Naive thymus-derived CD4-positive, alpha-beta T cell (primary cell): ENCODE measurements around the gene SBK1. TPM values are rescaled to one million over a fixed set of nuclear protein-coding genes. Genes with fewer than 3 reads are reported as not detected.

Experiments used
- ATAC-seq: fragments of 150-1000 bp; cut with Tn5 transposase; 2 replicates; pipeline ENCODE4 v1.10.0; 2021; ENCODE audit warnings: mild to moderate bottlenecking, moderate library complexity
- CTCF ChIA-PET: fragments of 350-600 bp; sonication (Branson Sonifier 250); formaldehyde crosslinking; loops from one replicate; lab custom pipeline; 2021; ENCODE audit warnings: antibody characterized with exemption; lab: Charles Lee
- POLR2A ChIA-PET: fragments of 350-600 bp; sonication (Branson Sonifier 250); formaldehyde crosslinking; loops from one replicate; lab custom pipeline; 2021; ENCODE audit warnings: antibody characterized with exemption, inconsistent platforms; lab: Charles Lee
- DNase-seq, 9 donors: peaks; one replicate each; pipeline versions ENCODE4 v3.0.0 to v3.0.0-alpha.2; 2020 to 2022; ENCODE audit warnings: mixed read lengths in 1 of 9
- H3K27ac ChIP-seq: one replicate; pipeline ENCODE4 v1.7.0; 2013; ENCODE audit warnings: mild to moderate bottlenecking, low read depth, low read length, moderate library complexity
- H3K27me3 ChIP-seq, 2 donors: one replicate each; pipeline ENCODE4 v1.7.0; 2013; ENCODE audit warnings: low read length in 2 of 2, mild to moderate bottlenecking in 2 of 2, moderate library complexity in 2 of 2; ENCODE audit not compliant: control insufficient read depth in 2 of 2, insufficient read depth in 2 of 2
- H3K36me3 ChIP-seq, 3 experiments: 1 replicate in 2 of 3; 2 replicates in 1 of 3; pipeline ENCODE4 v1.7.0; 2013; ENCODE audit warnings: low read length in 3 of 3, mild to moderate bottlenecking in 3 of 3, moderate library complexity in 1 of 3; ENCODE audit not compliant: insufficient read depth in 3 of 3, control insufficient read depth in 2 of 3
- H3K4me1 ChIP-seq, 2 donors: one replicate each; pipeline ENCODE4 v1.7.0; 2013; ENCODE audit warnings: low read length in 2 of 2, mild to moderate bottlenecking in 2 of 2, moderate library complexity in 1 of 2; ENCODE audit not compliant: control insufficient read depth in 2 of 2, insufficient read depth in 2 of 2
- H3K4me3 ChIP-seq: 2 replicates; pipeline ENCODE4 v1.7.0; 2013; ENCODE audit warnings: mild to moderate bottlenecking, low read length
- H3K9me3 ChIP-seq, 3 experiments: 1 replicate in 2 of 3; 2 replicates in 1 of 3; pipeline ENCODE4 v1.7.0; 2013; ENCODE audit warnings: low read length in 3 of 3; ENCODE audit not compliant: control insufficient read depth in 2 of 3
- H3K27ac Mint-ChIP-seq, 9 donors: one replicate each; pipeline ENCODE4 v1.8.0; 2020 to 2022; ENCODE audit warnings: mixed read lengths in 9 of 9, mild to moderate bottlenecking in 8 of 9, moderate library complexity in 5 of 9, inconsistent platforms in 2 of 9
- H3K27me3 Mint-ChIP-seq, 5 donors: one replicate each; pipeline ENCODE4 v1.8.0; 2021 to 2022; ENCODE audit warnings: mixed read lengths in 5 of 5, mild to moderate bottlenecking in 1 of 5
- H3K36me3 Mint-ChIP-seq, 5 donors: one replicate each; pipeline ENCODE4 v1.8.0; 2020 to 2022; ENCODE audit warnings: mixed read lengths in 5 of 5, mild to moderate bottlenecking in 3 of 5, inconsistent platforms in 1 of 5
- H3K4me1 Mint-ChIP-seq, 7 donors: one replicate each; pipeline ENCODE4 v1.8.0; 2020 to 2022; ENCODE audit warnings: mixed read lengths in 7 of 7, mild to moderate bottlenecking in 3 of 7, inconsistent platforms in 1 of 7
- H3K4me3 Mint-ChIP-seq, 10 donors: one replicate each; pipeline ENCODE4 v1.8.0; 2020 to 2022; ENCODE audit warnings: mild to moderate bottlenecking in 10 of 10, mixed read lengths in 10 of 10, moderate library complexity in 6 of 10, inconsistent platforms in 2 of 10
- H3K9me3 Mint-ChIP-seq, 11 donors: one replicate each; pipeline ENCODE4 v1.8.0; 2020 to 2022; ENCODE audit warnings: mixed read lengths in 11 of 11, mild to moderate bottlenecking in 4 of 11, inconsistent platforms in 1 of 11, moderate library complexity in 1 of 11
- intact Hi-C, 2 donors: fragments of 100-400 bp; cut with micrococcal nuclease; formaldehyde crosslinking; loops; one replicate each; pipeline ENCODE4 v1.15.1; 2023
- polyA plus RNA-seq, 2 donors: library from polyadenylated mRNA; unstranded; fragments of 300-500 nt; fragmentation: Illumina TruSeq; gene quantifications; one replicate each; pipeline ENCODE4 v1.2.3, GENCODE V29; 2021
- total RNA-seq, 6 experiments: library from RNA in 5 of 6; stranded (reverse) in 5 of 6; gene quantifications; 1 replicate in 5 of 6; 2 replicates in 1 of 6; pipeline ENCODE4 v1.2.3 and lab custom pipeline; 2021 to 2026

Gene SBK1
- total and polyA plus RNA-seq, 7 experiments from 2014 or later: 4.2 to 19.9 (median 16.5) TPM

DNA sequence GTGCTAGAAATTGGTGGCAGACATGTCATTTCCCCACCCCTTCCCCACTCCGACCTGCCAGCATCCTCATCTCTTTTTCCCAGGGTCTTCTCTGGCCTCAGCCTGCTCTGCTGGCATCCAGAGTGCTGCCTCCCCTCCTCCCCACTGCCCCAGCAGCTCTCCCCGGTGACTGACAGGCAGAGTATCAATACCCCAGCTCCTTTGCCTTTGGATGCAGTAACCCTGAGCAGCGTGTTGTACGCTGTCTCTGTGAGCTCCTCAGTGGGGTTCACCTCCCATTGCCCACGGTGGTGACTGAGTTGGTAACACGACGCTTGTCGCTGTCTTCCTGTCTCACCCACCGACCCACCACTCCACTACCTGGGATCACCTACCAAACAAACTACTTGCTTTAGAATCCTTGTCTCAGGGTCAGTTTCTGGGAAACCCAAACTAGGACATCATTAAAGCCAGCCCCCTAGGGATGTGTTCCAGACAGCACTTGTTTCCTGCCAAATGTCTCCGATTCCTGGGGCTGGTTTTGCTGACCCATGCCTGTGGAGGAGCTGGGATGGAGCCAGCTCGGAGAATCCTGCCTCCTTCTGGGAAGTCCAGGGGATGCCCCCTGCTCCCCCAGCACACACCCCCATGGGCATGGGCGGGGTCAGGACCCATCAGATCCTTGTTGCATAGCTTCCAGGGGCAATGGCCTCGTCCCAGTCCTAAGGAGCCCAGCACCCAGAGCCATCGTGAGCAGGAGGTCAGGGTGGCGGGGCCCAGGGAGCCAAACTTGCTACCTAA, 8.3 kb upstream of the SBK1 start:
- Histone ChIP-seq H3K4me1 (peaks cover 14 to 16% of the 10 kb centered on the region in 2 donors), H3K27ac (no peak overlapping the region), H3K4me3 (no peak overlapping the region), H3K36me3 (no peaks in the 10 kb centered on the region), H3K27me3 (no peaks in the 10 kb centered on the region), H3K9me3 (no peaks in the 10 kb centered on the region)
- Mint-ChIP-seq H3K9me3 (peaks cover 0 to 3% (median 0%) of the 10 kb centered on the region in 11 donors), H3K27me3 (peaks cover 0 to under 1% (median 0%) of the 10 kb centered on the region in 5 donors), H3K36me3 (no peaks in the 10 kb centered on the region), H3K4me1 (peaks cover 14 to 25% (median 22%) of the 10 kb centered on the region in 7 donors), H3K4me3 (no peak overlapping the region), H3K27ac (peak overlapping the region in 7 of 9 donors; percentile 7 to 78 (median 56))
- DNase-seq: no peak
- CTCF ChIA-PET: interaction anchor here (0.6 kb wide), 1 partner anchor 53 kb away, joined by 3 read pairs; no protein-coding TSS in a partner anchor
- intact Hi-C loops: no loop called here
- POLR2A ChIA-PET: interaction anchor here (1.5 to 11.9 kb wide), 2 partner anchors 9 to 30 kb away, joined by 4 to 174 read pairs; partner anchors contain the start of gene SBK1
- ATAC-seq: no peak

DNA sequence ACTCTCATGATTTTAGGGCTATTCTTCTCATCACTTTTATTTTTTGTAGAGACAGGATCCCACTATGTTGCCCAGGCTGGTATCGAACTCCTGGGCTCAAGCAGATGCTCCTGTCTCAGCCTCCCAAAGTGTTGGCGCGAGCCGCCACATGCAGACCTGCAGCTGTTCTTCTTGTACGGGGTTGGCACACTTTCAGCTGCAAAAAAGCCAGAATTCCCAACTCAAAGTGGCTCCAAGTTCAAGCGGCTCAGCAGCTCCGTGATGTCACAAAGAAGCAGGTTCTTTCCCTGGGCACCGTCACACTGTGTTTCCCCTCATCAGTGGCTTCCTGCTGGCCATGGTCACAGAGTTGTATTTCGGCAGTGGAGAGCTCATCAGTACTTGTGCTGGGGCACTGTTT, 6.7 kb upstream of the SBK1 start:
- peak overlapping the region in 2 of 9 donors; percentile 43 to 66 for H3K27ac Mint-ChIP-seq
- no peaks in the 10 kb centered on the region for H3K9me3 ChIP-seq
- H3K27ac ChIP-seq: no peak overlapping the region
- H3K27me3 Mint-ChIP-seq: peaks cover 0 to 4% (median 0%) of the 10 kb centered on the region in 5 donors
- peaks cover 16 to 24% of the 10 kb centered on the region in 2 donors for H3K4me1 ChIP-seq
- intact Hi-C loops: no loop called here
- no peak overlapping the region for H3K4me3 ChIP-seq
- no peaks in the 10 kb centered on the region for H3K36me3 ChIP-seq
- CTCF ChIA-PET: interaction anchor here (0.9 to 1.6 kb wide), 4 partner anchors 8 to 41 kb away, joined by 3 to 4 read pairs (median 4); no protein-coding TSS in a partner anchor
- H3K36me3 Mint-ChIP-seq: peaks cover 0 to 2% (median 0%) of the 10 kb centered on the region in 5 donors
- no peak overlapping the region for H3K4me3 Mint-ChIP-seq
- H3K4me1 Mint-ChIP-seq: peaks cover 18 to 33% (median 29%) of the 10 kb centered on the region in 7 donors
- ATAC-seq: no peak
- peaks cover 0 to 3% (median 0%) of the 10 kb centered on the region in 11 donors for H3K9me3 Mint-ChIP-seq
- H3K27me3 ChIP-seq: no peaks in the 10 kb centered on the region
- no peak for DNase-seq
- POLR2A ChIA-PET: interaction anchor here (11.9 kb wide), 1 partner anchor 28 kb away, joined by 174 read pairs; no protein-coding TSS in a partner anchor

DNA sequence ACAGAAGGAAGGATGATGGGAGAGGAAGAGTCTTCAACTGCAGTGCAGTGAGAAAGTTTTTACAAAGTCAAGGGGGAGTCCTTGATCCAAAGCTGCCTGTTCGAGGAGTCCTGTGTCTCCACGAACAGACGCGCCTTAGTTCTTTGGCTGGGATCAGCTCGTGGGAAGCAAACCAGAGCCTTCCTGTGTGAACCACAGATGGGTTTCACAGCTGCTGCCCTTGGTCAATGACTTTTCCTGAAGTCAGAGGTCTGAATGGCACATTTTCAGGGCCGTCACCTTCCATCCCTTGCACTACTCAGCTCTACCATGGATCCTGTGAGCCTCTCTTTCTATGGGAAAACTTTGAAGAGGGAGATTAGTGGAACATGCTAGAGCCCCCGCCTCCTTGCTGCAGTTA, 4.2 kb upstream of the SBK1 start:
- no peak for ATAC-seq
- H3K27me3 ChIP-seq: no peaks in the 10 kb centered on the region
- POLR2A ChIA-PET: interaction anchor here (0.9 to 1.1 kb wide), 2 partner anchors 10 to 23 kb away, joined by 3 to 9 read pairs; no protein-coding TSS in a partner anchor
- Mint-ChIP-seq H3K4me1 (peaks cover 23 to 47% (median 39%) of the 10 kb centered on the region in 7 donors), H3K36me3 (peaks cover 0 to 2% (median 0%) of the 10 kb centered on the region in 5 donors), H3K9me3 (peaks cover 0 to 3% (median 0%) of the 10 kb centered on the region in 11 donors), H3K27me3 (peaks cover 0 to 6% (median 0%) of the 10 kb centered on the region in 5 donors), H3K4me3 (peak overlapping the region in 2 of 10 donors; percentile 54 to 64), H3K27ac (peak overlapping the region in 5 of 9 donors; percentile 38 to 86 (median 78))
- H3K36me3 ChIP-seq: peaks cover 0 to 3% (median 0%) of the 10 kb centered on the region in 3 experiments
- peak overlapping the region; percentile 18 for H3K27ac ChIP-seq
- CTCF ChIA-PET: interaction anchor here (3.5 kb wide), 1 partner anchor 29 kb away, joined by 11 read pairs; no protein-coding TSS in a partner anchor
- peaks cover 23 to 32% of the 10 kb centered on the region in 2 donors for H3K4me1 ChIP-seq
- intact Hi-C loops: no loop called here
- no peaks in the 10 kb centered on the region for H3K9me3 ChIP-seq
- H3K4me3 ChIP-seq: no peak overlapping the region
- DNase-seq: no peak

DNA sequence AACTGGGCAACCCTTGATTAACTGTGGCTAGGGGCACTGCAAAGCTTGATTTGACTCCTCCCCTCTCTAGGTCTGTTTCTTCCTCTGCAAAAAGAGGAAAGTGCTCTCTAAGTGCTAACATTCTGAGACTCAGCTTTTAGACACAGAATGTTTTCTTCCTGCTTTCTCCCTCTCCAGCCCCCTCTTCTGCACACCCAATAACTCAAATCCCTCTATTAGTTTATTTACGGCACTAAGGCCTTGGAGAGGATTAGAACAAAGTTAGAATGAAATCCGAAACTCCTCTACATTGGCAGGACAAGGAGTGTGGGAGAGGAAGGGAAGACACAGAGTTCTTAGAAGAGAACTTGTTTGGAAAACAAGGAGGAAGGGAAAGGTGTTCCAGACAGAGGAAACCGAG, 3.3 kb upstream of the SBK1 start:
- intact Hi-C loops: no loop called here
- DNase-seq (no peak), ATAC-seq (no peak)
- H3K27me3 Mint-ChIP-seq: peaks cover 0 to 12% (median 0%) of the 10 kb centered on the region in 5 donors
- Histone ChIP-seq H3K9me3 (no peaks in the 10 kb centered on the region), H3K27ac (no peak overlapping the region), H3K27me3 (no peaks in the 10 kb centered on the region), H3K4me1 (peaks cover 25 to 34% of the 10 kb centered on the region in 2 donors), H3K4me3 (no peak overlapping the region), H3K36me3 (peaks cover 0 to 3% (median 0%) of the 10 kb centered on the region in 3 experiments)
- ChIA-PET CTCF (interaction anchor here (3.5 kb wide), 1 partner anchor 28 kb away, joined by 11 read pairs; no protein-coding TSS in a partner anchor), POLR2A (interaction anchor here (1.1 kb wide), 2 partner anchors 21 to 22 kb away, joined by 3 to 5 read pairs; no protein-coding TSS in a partner anchor)
- peaks cover 26 to 49% (median 44%) of the 10 kb centered on the region in 7 donors for H3K4me1 Mint-ChIP-seq
- H3K36me3 Mint-ChIP-seq: peaks cover 0 to 2% (median 0%) of the 10 kb centered on the region in 5 donors
- H3K27ac Mint-ChIP-seq: peak overlapping the region in 8 of 9 donors; percentile 57 to 94 (median 82)
- peak overlapping the region in 8 of 10 donors; percentile 19 to 97 (median 60) for H3K4me3 Mint-ChIP-seq
- H3K9me3 Mint-ChIP-seq: peaks cover 0 to 3% (median 0%) of the 10 kb centered on the region in 11 donors

DNA sequence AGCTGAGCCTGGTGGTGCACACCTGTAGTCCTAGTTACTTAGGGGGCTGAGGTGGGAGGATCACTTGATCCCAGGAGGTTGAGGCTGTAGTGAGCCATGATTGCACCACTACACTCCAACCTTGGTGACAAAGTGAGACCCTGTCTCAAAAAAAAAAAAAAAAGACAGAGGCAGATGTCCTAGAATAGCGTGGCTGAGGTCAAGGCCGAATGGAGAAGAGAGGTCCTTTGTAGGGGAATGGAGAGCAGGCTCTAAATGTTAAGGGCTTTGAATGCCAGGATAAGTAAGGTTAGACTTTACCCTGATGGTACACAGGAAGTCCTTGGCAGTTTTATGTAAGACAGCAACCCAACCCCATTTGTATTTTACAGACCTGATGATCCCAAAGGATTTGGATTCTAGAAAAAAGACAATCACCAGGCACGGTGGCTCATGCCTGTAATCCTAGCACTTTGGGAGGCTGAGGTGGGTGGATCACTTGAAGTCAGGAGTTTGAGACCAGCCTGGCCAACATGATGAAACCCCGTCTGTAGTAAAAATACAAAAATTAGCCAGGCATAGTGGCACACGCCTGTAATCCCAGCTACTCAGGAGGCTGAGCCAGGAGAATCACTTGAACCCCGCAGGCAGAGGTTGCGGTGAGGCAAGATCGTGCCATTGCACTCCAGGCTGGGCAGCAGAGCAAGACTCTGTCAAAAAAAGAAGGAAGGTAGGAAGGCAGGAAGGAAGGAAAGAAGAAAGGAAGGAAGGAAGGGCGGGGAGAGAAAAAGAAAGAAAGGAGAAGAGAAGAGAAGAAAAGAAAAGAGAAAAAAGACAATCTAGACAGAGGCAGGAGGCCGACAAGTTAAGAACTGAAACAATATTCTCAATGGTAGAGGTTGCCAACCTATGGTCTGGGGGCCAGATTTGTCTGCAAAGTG, 2.1 kb upstream of the SBK1 start:
- Histone ChIP-seq H3K27me3 (no peaks in the 10 kb centered on the region), H3K36me3 (peaks cover 0 to 3% (median 0%) of the 10 kb centered on the region in 3 experiments), H3K4me3 (no peak overlapping the region), H3K9me3 (no peaks in the 10 kb centered on the region), H3K27ac (no peak overlapping the region), H3K4me1 (peaks cover 37 to 45% of the 10 kb centered on the region in 2 donors)
- Mint-ChIP-seq H3K27me3 (peaks cover 0 to 23% (median 0%) of the 10 kb centered on the region in 5 donors), H3K36me3 (peaks cover 0 to 2% (median 0%) of the 10 kb centered on the region in 5 donors), H3K4me3 (peak overlapping the region; percentile 44 to 97 (median 72)), H3K4me1 (peaks cover 38 to 61% (median 56%) of the 10 kb centered on the region in 7 donors), H3K27ac (peak overlapping the region; percentile 9 to 89 (median 78)), H3K9me3 (peaks cover 0 to 3% (median 0%) of the 10 kb centered on the region in 11 donors)
- CTCF ChIA-PET: interaction anchor here (3.2 to 3.5 kb wide), 2 partner anchors 27 kb away, joined by 11 to 12 read pairs; no protein-coding TSS in a partner anchor
- intact Hi-C loops: no loop called here
- no peak for ATAC-seq
- POLR2A ChIA-PET: interaction anchor here (2.1 to 12.2 kb wide), 2 partner anchors 9 to 19 kb away, joined by 11 to 205 read pairs; no protein-coding TSS in a partner anchor
- no peak for DNase-seq
